ENCODE results near the gene SPSB2.

Gene SPSB2

GRCh38 chr12:6849976-6850560 is 23.0 kb downstream of the SPSB2 start:
- no peak for DNase-seq

- no peak for DNase-seq
Observed at GRCh38 chr12:6849427-6849826, 23.7 kb downstream of the SPSB2 start.

DNA sequence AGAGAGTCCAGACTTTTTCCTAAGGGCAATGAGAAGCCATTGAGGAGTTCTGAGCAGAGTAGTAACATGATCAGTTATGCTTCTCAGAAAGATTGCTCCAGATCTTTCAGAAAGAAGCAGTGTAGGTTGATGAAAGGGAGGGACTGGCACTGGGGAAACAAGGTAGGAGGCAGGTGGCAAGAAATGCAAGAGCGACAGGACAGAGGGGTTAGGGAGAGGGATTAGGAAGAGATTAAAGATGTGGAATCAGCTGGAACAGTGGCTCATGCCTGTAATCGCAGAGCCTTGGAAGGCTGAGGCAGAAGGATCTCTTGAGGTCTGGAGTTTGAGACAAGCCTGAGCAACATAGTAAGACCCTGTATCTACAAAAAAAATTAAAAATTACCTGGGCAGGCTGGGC is 25.4 kb downstream of the SPSB2 start:
- DNase-seq: no peak

GRCh38 chr12:6846316-6846869 is 26.7 kb downstream of the SPSB2 start:
- no peak for DNase-seq

DNA sequence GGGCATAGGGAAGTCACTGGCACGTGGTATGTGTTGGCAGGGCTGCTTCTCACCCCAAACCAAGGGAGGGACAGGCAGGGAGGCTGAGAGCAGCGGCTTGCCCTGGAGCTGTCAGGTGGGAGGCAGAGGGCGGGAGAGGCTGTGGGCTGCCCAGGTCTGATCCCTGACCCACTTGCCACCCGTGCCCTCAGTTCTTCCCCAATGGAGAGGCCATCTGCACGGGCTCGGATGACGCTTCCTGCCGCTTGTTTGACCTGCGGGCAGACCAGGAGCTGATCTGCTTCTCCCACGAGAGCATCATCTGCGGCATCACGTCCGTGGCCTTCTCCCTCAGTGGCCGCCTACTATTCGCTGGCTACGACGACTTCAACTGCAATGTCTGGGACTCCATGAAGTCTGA is 27.7 kb downstream of the SPSB2 start:
- DNase-seq: no peak

DNA sequence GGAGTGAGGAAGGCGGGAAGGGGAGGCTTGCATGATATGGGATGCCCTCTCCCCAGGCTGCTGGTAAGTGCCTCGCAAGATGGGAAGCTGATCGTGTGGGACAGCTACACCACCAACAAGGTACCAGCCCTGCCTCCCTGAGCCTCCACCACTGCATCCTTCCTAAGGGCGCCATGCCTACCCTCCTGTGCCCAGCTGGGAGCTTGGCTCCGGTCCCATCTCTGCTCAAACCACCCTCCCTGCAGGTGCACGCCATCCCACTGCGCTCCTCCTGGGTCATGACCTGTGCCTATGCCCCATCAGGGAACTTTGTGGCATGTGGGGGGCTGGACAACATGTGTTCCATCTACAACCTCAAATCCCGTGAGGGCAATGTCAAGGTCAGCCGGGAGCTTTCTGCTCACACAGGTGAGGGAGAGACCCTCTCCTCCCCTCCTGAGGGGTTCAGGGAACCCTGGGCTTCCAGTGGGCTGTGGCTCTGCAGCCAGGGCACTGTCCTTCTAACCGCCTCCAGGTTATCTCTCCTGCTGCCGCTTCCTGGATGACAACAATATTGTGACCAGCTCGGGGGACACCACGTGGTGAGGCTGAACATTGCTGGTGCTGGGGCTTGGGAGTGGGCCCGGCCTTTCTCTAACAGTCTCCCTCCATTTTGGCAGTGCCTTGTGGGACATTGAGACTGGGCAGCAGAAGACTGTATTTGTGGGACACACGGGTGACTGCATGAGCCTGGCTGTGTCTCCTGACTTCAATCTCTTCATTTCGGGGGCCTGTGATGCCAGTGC is 29.8 kb downstream of the SPSB2 start:
- no peak for DNase-seq

DNA sequence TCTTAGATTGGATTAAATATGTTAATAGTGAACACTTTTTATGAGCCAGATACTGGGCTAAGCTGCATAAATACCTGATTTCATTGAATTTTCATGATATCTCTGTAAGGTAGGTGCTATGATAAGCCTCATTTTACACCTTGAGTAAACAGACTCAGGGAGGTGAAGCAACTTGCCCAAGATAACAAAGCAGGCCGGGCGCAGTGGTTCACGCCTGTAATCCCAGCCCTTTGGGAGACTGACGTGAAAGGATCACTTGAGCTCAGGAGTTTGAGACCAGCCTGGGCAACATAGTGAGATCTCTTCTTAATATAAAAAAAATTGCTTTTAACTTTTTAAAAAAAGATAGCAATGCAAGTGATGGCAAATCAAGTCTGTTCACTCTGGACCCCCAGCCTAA is 31.0 kb downstream of the SPSB2 start:
- no peak for DNase-seq

- DNase-seq: no peak
Observed at GRCh38 chr12:6840761-6841515, 32.2 kb downstream of the SPSB2 start, which contains the start of gene GNB3. TSS of gene GNB3 (plus strand) at chr12:6840925. CDS start at chr12:6841288, 363 bp downstream.

DNA sequence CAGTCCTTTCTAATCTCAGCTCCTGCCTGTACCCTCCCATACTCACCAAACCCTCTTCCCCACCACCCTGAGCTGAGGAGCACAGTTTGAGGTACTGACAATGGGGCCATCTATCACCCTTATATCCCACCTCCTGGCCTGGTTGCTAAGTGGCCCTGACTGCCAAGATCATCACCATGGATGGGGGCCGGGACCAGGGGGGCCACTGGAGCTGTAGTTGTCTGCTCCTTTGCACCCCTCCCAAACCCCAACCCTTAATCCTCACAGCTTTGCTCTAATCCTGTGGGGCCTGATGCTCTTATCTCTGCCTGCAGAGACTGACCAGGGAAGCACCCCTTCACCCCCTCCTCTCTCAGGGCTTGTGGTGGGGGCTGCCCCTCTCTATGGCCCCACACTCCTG is 32.8 kb downstream of the SPSB2 start:
- DNase-seq: no peak

DNA sequence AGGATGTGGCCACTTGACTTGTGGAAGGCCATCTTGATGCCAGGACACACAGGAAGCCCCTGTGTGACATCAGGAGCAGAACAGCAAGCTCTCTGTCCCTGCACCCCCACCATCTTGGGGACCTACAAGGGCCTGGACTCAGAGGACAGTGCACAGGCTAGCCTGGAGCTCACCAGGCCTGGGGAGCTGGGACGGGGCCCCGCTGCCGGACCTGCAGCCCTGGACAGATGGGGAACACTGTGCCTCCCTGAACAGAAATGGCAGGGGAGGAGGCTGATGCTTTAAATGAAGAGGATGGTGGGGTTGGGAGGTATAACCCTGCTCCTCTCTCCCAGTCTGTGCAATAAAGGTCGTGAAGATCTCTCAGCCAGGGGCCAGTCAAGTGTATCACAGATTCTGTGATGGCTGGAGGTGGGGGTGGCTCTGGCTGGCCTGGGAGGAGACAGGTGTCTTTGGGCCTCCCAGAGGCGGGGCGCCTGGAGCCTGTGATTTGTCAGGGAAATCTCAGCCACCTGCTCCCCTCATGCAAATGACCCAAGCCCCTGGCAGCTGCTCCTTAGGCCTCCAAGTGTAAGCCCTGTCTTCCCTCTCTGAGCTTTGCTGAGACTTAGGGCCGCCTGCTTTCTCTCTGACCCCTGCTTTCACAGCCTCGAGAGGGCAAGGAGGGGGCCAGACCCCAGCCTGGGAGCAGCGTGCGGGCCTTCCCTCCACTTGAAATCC is 33.5 kb downstream of the SPSB2 start:
- DNase-seq: no peak

GRCh38 chr12:6838854-6839253 is 34.2 kb downstream of the SPSB2 start:
- DNase-seq: no peak

DNA sequence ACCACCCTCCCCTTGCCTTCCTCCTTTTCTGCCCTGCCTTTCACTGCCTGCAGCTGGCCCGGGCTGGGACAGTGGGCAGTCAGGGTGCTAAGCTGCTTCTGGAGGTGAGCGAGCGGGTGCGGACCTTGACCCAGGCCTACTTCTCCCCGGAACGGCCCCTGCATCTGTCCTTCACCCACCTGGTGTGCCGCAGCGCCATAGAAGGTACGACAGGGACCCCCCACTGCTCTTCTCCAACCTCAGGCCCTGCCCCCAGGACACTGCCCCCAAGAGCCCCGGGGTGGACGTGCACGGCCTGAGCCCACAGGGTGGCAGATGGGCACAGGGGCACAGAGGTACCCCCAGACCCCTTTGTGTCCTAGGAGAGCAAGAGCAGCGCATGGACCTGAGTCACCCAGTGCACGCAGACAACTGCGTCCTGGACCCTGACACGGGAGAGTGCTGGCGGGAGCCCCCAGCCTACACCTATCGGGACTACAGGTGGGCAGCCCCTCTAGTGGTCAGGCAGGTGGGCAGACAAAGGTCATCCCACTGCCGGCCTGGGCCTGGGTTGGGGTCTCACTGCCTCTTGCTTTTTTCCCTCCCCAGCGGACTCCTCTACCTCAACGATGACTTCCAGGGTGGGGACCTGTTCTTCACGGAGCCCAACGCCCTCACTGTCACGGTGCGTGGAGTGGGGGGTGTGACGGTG is 35.6 kb downstream of the SPSB2 start:
- no peak for DNase-seq

GRCh38 chr12:6836851-6837250 is 36.3 kb downstream of the SPSB2 start:
- no peak for DNase-seq

- DNase-seq: no peak
Observed at GRCh38 chr12:6834873-6835272, 38.2 kb downstream of the SPSB2 start.

GRCh38 chr12:6834254-6834653 is 38.8 kb downstream of the SPSB2 start:
- DNase-seq: no peak

DNA sequence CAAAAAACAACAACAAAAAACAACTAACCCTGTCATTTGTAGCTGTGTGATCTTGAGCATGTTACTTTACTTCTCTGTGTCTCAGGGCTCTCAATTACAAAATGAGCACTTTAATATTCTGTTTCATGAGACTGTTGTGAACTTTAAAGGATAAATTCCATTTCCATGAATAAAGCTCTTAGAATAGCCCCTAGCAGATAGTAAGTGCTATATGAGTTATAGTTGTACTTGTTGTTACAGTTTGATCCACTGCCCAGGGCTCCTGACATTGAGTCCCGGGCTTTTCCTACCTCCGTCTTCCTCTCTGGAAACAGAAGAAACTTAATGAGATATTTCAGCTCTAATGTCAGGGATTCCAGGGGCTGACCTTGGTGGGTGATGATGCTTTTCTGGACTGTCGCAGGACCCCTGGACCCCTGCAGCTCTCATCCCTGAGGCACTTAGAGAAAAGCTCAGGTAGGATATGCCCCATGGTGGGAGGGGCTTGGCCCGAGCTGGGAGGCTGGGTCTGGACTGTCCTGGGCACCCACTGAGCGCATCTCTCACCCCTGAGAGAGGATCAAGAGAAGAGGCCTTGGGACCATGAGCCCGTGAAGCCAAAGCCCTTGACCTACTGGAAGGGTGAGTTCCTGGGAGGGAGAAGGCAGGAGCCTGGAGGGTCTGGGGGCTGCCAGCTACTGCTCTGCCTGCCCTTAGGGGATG is 39.8 kb downstream of the SPSB2 start:
- DNase-seq: no peak

DNA sequence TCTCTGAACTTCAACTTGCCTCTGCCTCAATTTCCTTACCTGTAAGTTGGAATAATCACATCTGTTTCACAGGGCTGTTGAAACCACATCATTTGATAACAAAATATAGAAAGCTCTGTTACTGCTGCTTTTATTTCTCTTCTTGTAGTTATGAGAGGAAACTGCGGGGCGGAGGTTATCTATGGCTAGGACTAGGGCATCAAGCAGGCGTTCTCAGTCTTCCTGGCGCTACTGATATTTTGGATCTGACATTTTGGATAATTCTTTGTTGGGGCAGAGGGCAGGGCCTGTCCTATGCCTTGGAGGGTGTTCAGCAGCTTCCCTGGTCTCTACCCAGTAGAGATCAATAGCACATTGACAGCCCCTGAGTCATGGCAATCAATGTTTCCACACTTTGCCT is 41.0 kb downstream of the SPSB2 start:
- no peak for DNase-seq

GRCh38 chr12:6831450-6831995 is 41.6 kb downstream of the SPSB2 start:
- no peak for DNase-seq

GRCh38 chr12:6830999-6831398 is 42.1 kb downstream of the SPSB2 start:
- DNase-seq: no peak

- DNase-seq: no peak
Observed at GRCh38 chr12:6830286-6830890, 42.7 kb downstream of the SPSB2 start.

Data from NK-92 treated with Interleukin-12 subunit alpha and Interleukin-12 subunit beta, amount 100 ng/mL, for 24 hours (cell line).